GM18861 (cell line): ENCODE data around the gene COMMD7.
A peak's percentile ranks its signal among the peaks of the same experiment; 100 is the strongest.

Experiments
- ATAC-seq: cut with Tn5 transposase; IDR thresholded peaks from one replicate; pipeline ENCODE4 v1.9.1; 2021; ENCODE audit not compliant: unreplicated experiment

COMMD7 gene

GRCh38 chr20:32681175-32682084, 61.8 kb downstream of the COMMD7 start:
- ATAC-seq: no peak

DNA sequence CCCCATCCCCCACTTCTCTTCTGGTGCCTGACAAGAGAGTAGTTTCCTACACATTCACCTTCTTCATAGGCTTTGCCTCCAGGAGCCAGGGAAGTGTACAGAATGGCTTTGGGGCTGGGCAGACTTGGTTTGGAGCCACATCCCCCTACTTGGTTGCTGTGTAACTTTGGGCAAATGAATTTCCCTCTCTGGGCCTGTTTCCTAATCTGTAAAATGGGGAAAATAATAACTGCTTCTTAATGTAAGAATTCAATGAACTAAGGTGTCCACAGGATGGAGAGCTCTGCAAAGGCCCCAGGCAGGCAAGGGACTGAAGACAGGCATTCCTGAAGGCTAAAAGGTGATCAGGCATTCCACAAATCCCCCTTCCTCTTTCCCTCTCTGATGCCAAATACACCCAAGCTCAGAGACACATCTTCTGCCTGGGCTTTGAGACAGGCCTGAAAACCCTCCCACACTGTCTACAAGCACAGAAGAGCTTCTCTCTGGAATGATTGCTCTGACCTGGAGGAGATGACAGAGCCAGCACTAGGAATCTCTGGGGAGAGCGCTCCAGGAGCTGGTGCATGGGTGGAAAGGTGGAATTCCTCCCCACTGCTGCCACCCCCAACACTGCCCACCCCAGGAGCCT, 62.6 kb downstream of the COMMD7 start:
- ATAC-seq: no peak

GRCh38 chr20:32678948-32679347, 64.3 kb downstream of the COMMD7 start:
- ATAC-seq: no peak

- ATAC-seq: no peak
These were observed 67.9 kb downstream of the COMMD7 start for GRCh38 chr20:32675223-32675975.

DNA sequence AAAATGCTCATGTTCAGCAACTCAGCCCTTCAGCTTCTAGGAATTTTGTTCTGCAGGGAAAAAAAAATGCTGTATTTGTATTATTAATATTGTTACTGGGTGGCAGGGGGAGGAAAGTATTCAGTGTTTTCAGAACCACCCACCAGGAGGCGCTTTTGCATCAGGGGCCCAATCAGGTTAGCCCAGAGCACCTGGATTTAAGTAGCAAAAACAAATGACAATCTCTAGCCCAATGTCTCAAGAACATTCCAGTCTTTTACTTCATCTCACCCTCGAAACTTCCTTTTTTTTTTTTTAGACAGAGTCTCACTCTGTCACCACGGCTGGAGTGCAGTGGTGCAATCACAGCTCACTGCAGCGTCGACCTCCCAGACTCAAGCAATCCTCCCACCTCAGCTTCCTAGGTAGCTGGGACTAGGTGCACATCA, 68.9 kb downstream of the COMMD7 start:
- ATAC-seq: no peak

DNA sequence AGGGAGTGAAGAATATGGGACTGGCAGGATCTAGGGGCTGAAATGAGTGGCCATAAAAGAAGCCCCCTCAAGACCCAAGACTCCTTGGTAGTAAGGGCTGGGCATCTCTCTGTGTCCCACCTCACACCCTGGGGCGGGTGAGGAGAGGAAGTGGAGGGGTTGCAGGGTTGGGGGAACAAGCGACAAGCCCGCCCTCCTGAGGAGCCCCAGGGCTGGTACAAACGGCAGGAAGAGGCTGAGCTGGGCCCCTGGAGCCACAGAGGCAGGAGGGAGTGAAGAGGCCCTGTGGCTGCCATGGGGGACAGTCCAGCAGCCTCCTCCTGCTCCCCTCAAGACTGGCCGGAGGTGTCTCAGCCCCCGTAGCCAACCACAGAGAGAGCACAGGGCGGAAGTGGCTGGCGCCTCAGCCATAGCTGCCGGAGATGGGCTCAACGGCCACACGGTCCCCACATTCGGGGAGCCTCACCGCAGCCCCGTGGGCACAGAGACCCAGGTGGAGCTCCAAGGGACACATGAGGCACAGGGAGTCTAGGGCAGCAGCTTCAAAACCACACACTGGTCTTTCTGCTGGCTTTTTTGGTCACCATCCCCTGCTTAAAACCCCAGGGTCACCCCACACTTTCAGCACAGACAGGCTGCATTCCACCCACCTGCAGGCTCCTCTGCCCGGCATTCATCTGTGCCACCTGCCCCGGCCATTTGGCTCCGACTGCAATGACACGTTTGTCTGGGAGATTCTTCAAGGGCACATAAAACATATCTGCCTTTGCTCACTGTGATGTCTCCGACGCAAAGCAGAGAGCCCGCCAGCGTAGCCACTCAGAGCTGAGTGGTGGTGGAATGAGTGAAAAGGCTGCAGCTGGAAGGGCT, 70.0 kb downstream of the COMMD7 start:
- peak; percentile 54 for ATAC-seq

DNA sequence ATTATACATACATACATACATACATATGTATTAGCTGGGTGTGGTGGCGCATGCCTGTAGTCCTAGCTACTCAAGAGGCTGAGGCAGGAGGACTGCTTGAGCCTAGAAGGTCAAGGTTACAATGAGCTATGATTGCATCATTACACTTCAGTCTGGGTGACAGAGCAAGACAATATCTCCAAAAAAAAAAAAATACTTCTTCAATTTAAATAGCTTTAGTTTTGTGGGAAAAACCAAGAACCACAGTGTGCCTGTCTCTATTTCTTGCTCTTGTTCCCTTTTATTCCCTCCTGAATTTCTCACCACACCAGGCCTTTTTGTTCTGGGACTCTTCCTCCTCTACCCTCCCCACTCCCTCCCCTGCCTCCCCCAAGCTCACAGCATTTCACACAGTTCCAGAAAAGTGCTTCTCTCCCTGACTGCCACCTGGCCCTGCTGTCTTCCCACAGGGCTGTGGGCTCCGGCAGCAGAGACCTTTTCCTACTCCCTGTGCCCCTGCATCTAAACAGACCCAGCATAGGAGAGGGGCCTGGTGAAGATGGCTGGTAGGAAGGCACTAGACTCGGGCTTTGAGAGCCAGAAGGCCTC, 70.8 kb downstream of the COMMD7 start:
- no peak for ATAC-seq

DNA sequence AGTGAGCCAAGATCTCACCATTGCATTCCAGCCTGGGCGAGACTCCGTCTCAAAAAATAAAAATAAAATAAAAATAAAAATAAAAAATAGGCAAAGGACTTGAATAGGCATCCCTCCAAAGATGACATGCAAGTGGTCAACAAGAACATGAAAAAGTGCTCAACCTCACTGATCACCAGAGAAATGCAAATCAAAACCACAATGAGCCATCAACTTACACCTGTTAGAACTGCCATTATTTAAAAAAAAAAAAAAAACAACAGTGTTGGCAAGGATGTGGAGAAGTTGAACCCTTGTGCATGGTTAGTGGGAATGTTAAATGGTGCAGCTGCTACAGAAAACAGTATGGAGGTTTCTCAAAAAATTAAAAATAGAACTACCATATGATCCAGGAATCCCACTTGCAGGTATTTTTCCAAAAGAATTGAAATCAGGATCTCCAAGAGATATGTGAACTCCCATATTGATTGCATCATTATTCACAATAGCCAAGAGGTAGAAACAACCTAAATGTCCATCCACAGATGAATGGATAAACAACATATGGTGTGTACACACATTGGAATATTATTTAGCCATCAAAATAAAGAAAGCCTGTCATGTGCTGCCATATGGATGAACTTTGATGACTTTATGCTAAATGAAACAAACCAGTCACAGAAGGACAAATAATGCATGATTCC, 72.4 kb downstream of the COMMD7 start:
- ATAC-seq: peak; percentile 39

GRCh38 chr20:32667027-32667426, 76.2 kb downstream of the COMMD7 start:
- no peak for ATAC-seq

DNA sequence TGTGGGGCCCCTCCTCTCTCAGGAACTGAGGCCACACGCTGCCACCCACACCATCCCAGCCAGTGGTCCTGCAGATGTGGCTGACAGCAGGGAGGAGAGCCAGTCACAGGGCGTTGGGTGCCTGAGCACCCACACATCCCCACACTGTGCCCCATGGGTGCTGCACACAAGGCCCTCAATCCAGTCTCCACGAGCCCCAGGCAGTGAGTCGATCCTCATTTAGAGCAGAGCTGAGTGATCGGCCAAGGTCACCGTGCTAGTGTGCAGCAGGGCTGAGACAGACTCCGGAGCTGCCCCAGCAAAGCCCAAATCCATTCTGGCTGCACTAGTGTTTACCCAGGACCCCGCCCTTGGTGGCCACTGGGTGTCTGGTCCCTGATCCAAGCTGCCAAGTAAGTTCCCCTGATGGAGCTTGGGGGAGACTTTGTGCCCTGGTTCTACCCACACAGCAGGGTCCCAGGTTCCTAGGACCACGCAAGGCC, 78.5 kb downstream of the COMMD7 start:
- ATAC-seq: no peak

GRCh38 chr20:32664012-32664677, 79.1 kb downstream of the COMMD7 start:
- no peak for ATAC-seq

GRCh38 chr20:32663335-32664011, 79.8 kb downstream of the COMMD7 start:
- ATAC-seq: no peak

DNA sequence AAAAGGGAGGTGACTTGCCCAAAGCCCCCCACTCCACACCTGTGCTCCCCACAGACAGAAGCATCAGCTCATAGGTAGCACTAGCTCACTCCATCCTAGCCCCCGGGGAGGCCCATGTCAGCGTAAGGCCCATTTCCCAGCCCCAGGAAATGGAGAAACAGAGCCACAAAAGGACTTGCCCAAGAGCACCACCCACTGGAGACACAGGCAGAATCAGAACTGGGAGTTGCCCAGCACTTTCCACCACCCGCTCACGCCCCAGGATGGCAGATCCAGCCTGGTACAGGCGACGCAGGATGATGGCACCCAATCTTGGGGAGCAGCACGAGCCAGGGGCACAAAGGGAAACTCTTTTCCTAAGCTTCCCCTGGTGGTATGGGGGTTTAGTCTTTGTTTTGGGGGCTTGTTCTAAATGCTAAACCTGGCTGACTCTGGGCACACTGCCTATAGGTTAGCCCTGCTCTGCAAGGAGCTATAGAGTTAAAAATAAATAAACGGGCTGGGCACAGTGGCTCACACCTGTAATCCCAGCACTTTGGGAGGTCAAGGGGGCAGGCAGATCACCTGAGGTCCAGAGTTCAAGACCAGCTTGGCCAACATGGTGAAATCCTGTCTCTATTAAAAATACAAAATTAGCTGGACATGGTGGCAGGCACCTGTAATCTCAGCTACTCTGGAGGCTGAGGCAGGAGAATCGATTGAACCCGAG, 81.3 kb downstream of the COMMD7 start:
- no peak for ATAC-seq

DNA sequence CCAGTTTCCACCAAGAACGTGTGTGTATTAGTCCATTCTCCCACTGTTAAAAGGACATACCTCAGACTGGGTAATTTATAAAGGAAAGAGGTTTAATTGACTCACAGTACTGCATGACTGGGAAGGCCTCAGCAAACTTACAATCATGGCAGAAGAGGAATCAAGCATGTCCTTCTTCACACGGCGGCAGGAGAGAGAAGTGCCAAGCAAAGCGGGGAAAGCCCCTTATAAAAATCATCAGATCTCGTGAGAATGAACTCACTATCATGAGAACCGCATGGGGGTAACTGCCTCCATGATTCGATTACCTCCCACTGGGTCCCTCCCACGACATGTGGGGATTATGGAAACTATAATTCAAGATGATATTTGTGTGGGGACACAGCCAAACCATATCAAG, 82.6 kb downstream of the COMMD7 start:
- no peak for ATAC-seq

GRCh38 chr20:32656827-32657226, 86.4 kb downstream of the COMMD7 start:
- ATAC-seq: no peak

GRCh38 chr20:32655903-32656512, 87.3 kb downstream of the COMMD7 start:
- ATAC-seq: no peak

DNA sequence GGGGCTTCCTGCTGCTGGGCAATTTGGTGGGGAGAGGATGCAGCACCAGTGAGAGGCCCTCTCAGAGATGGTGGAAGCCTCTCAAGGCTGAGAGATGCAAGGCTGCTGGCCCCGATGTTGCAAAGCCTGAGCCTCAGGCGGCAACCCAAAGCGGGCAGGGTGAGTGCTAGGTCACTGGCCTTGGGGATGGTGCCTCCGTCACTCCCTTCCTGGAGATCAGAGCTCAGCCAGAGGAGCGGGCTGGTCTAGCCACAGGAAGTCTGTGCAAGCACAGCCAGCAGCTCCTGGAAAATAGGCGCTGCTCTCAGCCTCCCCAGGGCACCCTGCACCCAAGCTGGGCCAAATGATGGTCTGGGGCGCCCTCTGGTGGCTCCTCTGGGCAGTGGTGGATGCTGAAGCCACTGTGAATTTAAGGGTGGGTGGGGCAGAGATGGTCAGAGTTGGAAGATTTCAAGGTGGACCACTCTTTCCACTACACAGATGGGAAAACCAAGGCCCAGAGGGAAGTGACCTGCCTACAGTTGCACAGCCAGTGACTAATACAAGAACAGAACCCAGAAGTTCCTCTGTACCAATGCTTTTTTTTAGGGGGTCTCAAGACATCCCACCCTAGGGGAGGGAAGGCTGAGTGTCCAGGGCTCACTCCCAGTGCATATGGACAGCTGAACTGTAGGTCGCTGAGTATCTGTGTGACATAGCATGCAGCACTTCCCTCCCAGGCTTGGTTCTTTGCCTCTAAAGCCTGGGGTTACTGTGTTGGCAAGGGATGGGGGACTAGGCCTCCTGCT, 90.3 kb downstream of the COMMD7 start:
- no peak for ATAC-seq
